CD4-positive, CD25-positive, alpha-beta regulatory T cell (primary cell): Measurements from ENCODE around the gene SMARCD2. TPM values are rescaled to one million over a fixed set of nuclear protein-coding genes. Genes with fewer than 3 reads are reported as not detected.
"Not testable (repeated sequence)": the region's sequence is repeated elsewhere in the genome, so short reads cannot be mapped to it uniquely, and the experiment has no call there.

ENCODE experiments used
- ATAC-seq, 2 donors: fragments of 150-1000 bp; cut with Tn5 transposase; one replicate each; pipeline ENCODE4 v1.10.0; 2021; ENCODE audit warnings: low read depth in 2 of 2, moderate number of reproducible peaks in 2 of 2, moderate library complexity in 1 of 2
- DNase-seq, 3 donors: peaks; one replicate each; pipeline versions ENCODE4 v3.0.0 to v3.0.0-alpha.2; 2012 to 2022; ENCODE audit warnings: mixed read lengths in 1 of 3
- H3K27ac ChIP-seq: one replicate; pipeline ENCODE4 v1.7.0; 2013; ENCODE audit warnings: mild to moderate bottlenecking, low read length; ENCODE audit not compliant: insufficient read depth, poor library complexity, severe bottlenecking
- H3K27me3 ChIP-seq: one replicate; pipeline ENCODE4 v1.7.0; 2013; ENCODE audit warnings: low read length; ENCODE audit not compliant: control insufficient read depth, insufficient read depth
- H3K36me3 ChIP-seq: one replicate; pipeline ENCODE4 v1.7.0; 2013; ENCODE audit warnings: mild to moderate bottlenecking, low read length, moderate library complexity; ENCODE audit not compliant: control insufficient read depth, insufficient read depth
- H3K4me1 ChIP-seq: 2 replicates; pipeline ENCODE4 v1.7.0; 2013; ENCODE audit warnings: mild to moderate bottlenecking, low read length; ENCODE audit not compliant: insufficient read depth, control insufficient read depth, poor library complexity, severe bottlenecking
- H3K4me3 ChIP-seq: one replicate; pipeline ENCODE4 v1.7.0; 2013; ENCODE audit warnings: low read depth, mild to moderate bottlenecking, low read length, moderate library complexity
- H3K9me3 ChIP-seq, 2 experiments: 1 replicate in 1 of 2; 2 replicates in 1 of 2; pipeline ENCODE4 v1.7.0; 2013; ENCODE audit warnings: low read length in 2 of 2, mild to moderate bottlenecking in 1 of 2, moderate library complexity in 1 of 2; ENCODE audit not compliant: control insufficient read depth in 2 of 2
- H3K27ac Mint-ChIP-seq, 3 donors: one replicate each; pipeline ENCODE4 v1.8.0; 2020 to 2022; ENCODE audit warnings: mild to moderate bottlenecking in 3 of 3, mixed read lengths in 3 of 3, moderate library complexity in 2 of 3
- H3K27me3 Mint-ChIP-seq: one replicate; pipeline ENCODE4 v1.8.0; 2022; ENCODE audit warnings: mild to moderate bottlenecking, mixed read lengths
- H3K36me3 Mint-ChIP-seq: one replicate; pipeline ENCODE4 v1.8.0; 2020; ENCODE audit warnings: mixed read lengths
- H3K4me1 Mint-ChIP-seq, 4 donors: one replicate each; pipeline ENCODE4 v1.8.0; 2020 to 2022; ENCODE audit warnings: mixed read lengths in 4 of 4, mild to moderate bottlenecking in 1 of 4
- H3K4me3 Mint-ChIP-seq, 4 donors: one replicate each; pipeline ENCODE4 v1.8.0; 2020 to 2022; ENCODE audit warnings: mild to moderate bottlenecking in 4 of 4, mixed read lengths in 4 of 4, moderate library complexity in 3 of 4
- H3K9me3 Mint-ChIP-seq, 7 donors: one replicate each; pipeline ENCODE4 v1.8.0; 2020 to 2022; ENCODE audit warnings: mixed read lengths in 7 of 7, mild to moderate bottlenecking in 3 of 7, moderate library complexity in 2 of 7
- polyA plus RNA-seq, 4 donors: library from polyadenylated mRNA; unstranded; fragments of 300-500 nt; fragmentation: Illumina TruSeq; gene quantifications; one replicate each; pipeline ENCODE4 v1.2.3, GENCODE V29; 2021
- total RNA-seq: library from RNA; stranded (reverse); gene quantifications from one replicate; pipeline ENCODE4 v1.2.3, GENCODE V29; 2022

Gene SMARCD2
- total RNA-seq (132 TPM), polyA plus RNA-seq (100 to 1,000 TPM; 104 to 149 (median 113) TPM)

- H3K4me3 ChIP-seq: peak within 1 kb of the TSS; percentile 84
Measured at GRCh38 chr17:63842540-63843386, at the start of gene SMARCD2. SMARCD2 (minus strand) TSS chr17:63842685; CDS start chr17:63842674, 11 bp downstream.

GRCh38 chr17:63889026-63889848, 46.8 kb upstream of the SMARCD2 start:
- H3K9me3 ChIP-seq, H3K4me1 Mint-ChIP-seq, H3K36me3 Mint-ChIP-seq, H3K4me3 Mint-ChIP-seq, H3K27ac Mint-ChIP-seq, H3K27ac ChIP-seq, H3K4me1 ChIP-seq, H3K27me3 ChIP-seq, H3K36me3 ChIP-seq, H3K9me3 Mint-ChIP-seq, H3K4me3 ChIP-seq: not testable (repeated sequence)
- ATAC-seq (peak; percentile 44 to 55), DNase-seq (peak in 2 of 3 donors; percentile 26 to 35)
- H3K27me3 Mint-ChIP-seq: peaks cover 30% of the 10 kb centered on the region

More at GRCh38 chr17:63842540-63843386, at the start of gene SMARCD2:
- Mint-ChIP-seq H3K9me3 (peaks cover 0 to 2% (median 0%) of the 10 kb centered on the region in 7 donors), H3K36me3 (no peaks in the 10 kb centered on the region), H3K4me1 (peaks cover 14 to 54% (median 28%) of the 10 kb centered on the region in 4 donors), H3K4me3 (peak within 1 kb of the TSS; percentile 90 to 96 (median 94)), H3K27me3 (no peaks in the 10 kb centered on the region), H3K27ac (peak within 1 kb of the TSS; percentile 94 to 96 (median 94))
- Histone ChIP-seq H3K4me1 (peaks cover 51% of the 10 kb centered on the region), H3K27me3 (no peaks in the 10 kb centered on the region), H3K9me3 (no peaks in the 10 kb centered on the region), H3K27ac (peak within 1 kb of the TSS; percentile 92), H3K36me3 (no peaks in the 10 kb centered on the region)
- DNase-seq (peak; percentile 98 to 99 (median 98)), ATAC-seq (peak; percentile 89 to 92)

- DNase-seq, H3K9me3 ChIP-seq, H3K27ac ChIP-seq, H3K27ac Mint-ChIP-seq, H3K4me3 Mint-ChIP-seq, H3K27me3 ChIP-seq, H3K36me3 ChIP-seq, H3K4me1 ChIP-seq, ATAC-seq, H3K4me3 ChIP-seq, H3K36me3 Mint-ChIP-seq, H3K9me3 Mint-ChIP-seq, H3K4me1 Mint-ChIP-seq: not testable (repeated sequence)
- peaks cover 32% of the 10 kb centered on the region for H3K27me3 Mint-ChIP-seq
Measured at GRCh38 chr17:63885119-63885518, 42.6 kb upstream of the SMARCD2 start.

- not testable (repeated sequence) for ATAC-seq, H3K9me3 Mint-ChIP-seq, DNase-seq, H3K27me3 ChIP-seq, H3K36me3 Mint-ChIP-seq, H3K27ac ChIP-seq, H3K4me1 ChIP-seq, H3K4me1 Mint-ChIP-seq, H3K36me3 ChIP-seq, H3K9me3 ChIP-seq, H3K4me3 ChIP-seq, H3K4me3 Mint-ChIP-seq
- Mint-ChIP-seq H3K27ac (peak overlapping the region in 1 of 3 donors; percentile 76), H3K27me3 (peaks cover 24% of the 10 kb centered on the region)
Measured at GRCh38 chr17:63882626-63883126, 40.2 kb upstream of the SMARCD2 start.

GRCh38 chr17:63881935-63882601, 39.6 kb upstream of the SMARCD2 start, which contains the start of gene GH2:
GH2 (minus strand) TSS chr17:63881944; CDS start chr17:63881801, 143 bp downstream.
- Histone ChIP-seq H3K27me3 (no peaks in the 10 kb centered on the region), H3K4me1 (no peaks in the 10 kb centered on the region), H3K27ac (no peak within 1 kb of the TSS), H3K4me3 (no peak within 1 kb of the TSS), H3K36me3 (no peaks in the 10 kb centered on the region), H3K9me3 (no peaks in the 10 kb centered on the region)
- no peaks in the 10 kb centered on the region for H3K36me3 Mint-ChIP-seq
- H3K4me3 Mint-ChIP-seq: no peak within 1 kb of the TSS
- ATAC-seq (peak; percentile 83 to 88), DNase-seq (peak; percentile 44 to 55 (median 51))
- H3K4me1 Mint-ChIP-seq: peaks cover 0 to 4% (median 0%) of the 10 kb centered on the region in 4 donors
- H3K27me3 Mint-ChIP-seq: peaks cover 18% of the 10 kb centered on the region
- H3K9me3 Mint-ChIP-seq: no peaks in the 10 kb centered on the region
- H3K27ac Mint-ChIP-seq: peak within 1 kb of the TSS in 1 of 3 donors; percentile 76

- not testable (repeated sequence) for H3K27ac Mint-ChIP-seq, H3K4me3 Mint-ChIP-seq, H3K4me1 ChIP-seq, H3K9me3 Mint-ChIP-seq, H3K4me3 ChIP-seq, H3K9me3 ChIP-seq, DNase-seq, ATAC-seq, H3K36me3 Mint-ChIP-seq, H3K27ac ChIP-seq, H3K4me1 Mint-ChIP-seq, H3K27me3 ChIP-seq, H3K36me3 ChIP-seq
- H3K27me3 Mint-ChIP-seq: peaks cover 15% of the 10 kb centered on the region
Measured at GRCh38 chr17:63881337-63881736, 38.9 kb upstream of the SMARCD2 start.

GRCh38 chr17:63880706-63881105, 38.2 kb upstream of the SMARCD2 start:
- H3K9me3 Mint-ChIP-seq: no peaks in the 10 kb centered on the region
- H3K4me3 Mint-ChIP-seq: no peak overlapping the region
- Histone ChIP-seq H3K27me3 (no peaks in the 10 kb centered on the region), H3K4me3 (no peak overlapping the region), H3K4me1 (no peaks in the 10 kb centered on the region), H3K9me3 (no peaks in the 10 kb centered on the region), H3K36me3 (no peaks in the 10 kb centered on the region), H3K27ac (no peak overlapping the region)
- peaks cover 0 to 4% (median 0%) of the 10 kb centered on the region in 4 donors for H3K4me1 Mint-ChIP-seq
- peaks cover 15% of the 10 kb centered on the region for H3K27me3 Mint-ChIP-seq
- H3K27ac Mint-ChIP-seq: no peak overlapping the region
- H3K36me3 Mint-ChIP-seq: no peaks in the 10 kb centered on the region
- ATAC-seq (no peak), DNase-seq (no peak)
